ENCODE results near the gene SPIB. TPM values are rescaled to one million over a fixed set of nuclear protein-coding genes. Genes with fewer than 3 reads are reported as not detected.
A peak's percentile ranks its signal among the peaks of the same experiment; 100 is the strongest.

Gene SPIB
- total RNA-seq, 2 donors from 2014 or later, result not detected

- Histone ChIP-seq H3K27me3 (replicated peaks; ENCODE audit: insufficient read depth) (no peaks in the 10 kb centered on the region), H3K4me1 (replicated peaks) (no peaks in the 10 kb centered on the region), H3K9me3 (no peaks in the 10 kb centered on the region), H3K36me3 (no peaks in the 10 kb centered on the region), H3K27ac (no peak overlapping the region), H3K4me3 (no peak overlapping the region)
- TF ChIP-seq POLR2A (IDR thresholded peaks at IDR 0.05) (no peak), POLR2AphosphoS5 (IDR thresholded peaks at IDR 0.05) (no peak), CTCF (IDR thresholded peaks at IDR 0.05) (no peak)
- WGBS, result 77% methylated on average over 7 of the region's 7 CpGs
- no peak for DNase-seq (ENCODE audit: low spot score)
- intact Hi-C loops (cut with DNase I), result no loop called here
Observed at GRCh38 chr19:50425581-50425980, 6.8 kb downstream of the SPIB start.

GRCh38 chr19:50427318-50427925, 8.7 kb downstream of the SPIB start:
- no peak overlapping the region for H3K27ac ChIP-seq
- TF ChIP-seq CTCF (IDR thresholded peaks at IDR 0.05), result no peak
- TF ChIP-seq POLR2A (IDR thresholded peaks at IDR 0.05), result no peak
- TF ChIP-seq POLR2AphosphoS5 (IDR thresholded peaks at IDR 0.05), result no peak
- 80% methylated on average over 26 of the region's 26 CpGs for WGBS
- H3K4me3 ChIP-seq, result peak overlapping the region; percentile 13 to 22
- intact Hi-C loops (cut with DNase I), result no loop called here
- no peaks in the 10 kb centered on the region for H3K4me1 ChIP-seq (replicated peaks)
- no peaks in the 10 kb centered on the region for H3K27me3 ChIP-seq (replicated peaks; ENCODE audit: insufficient read depth)
- no peaks in the 10 kb centered on the region for H3K36me3 ChIP-seq
- no peak for DNase-seq (ENCODE audit: low spot score)
- no peaks in the 10 kb centered on the region for H3K9me3 ChIP-seq

- DNase-seq (ENCODE audit: low spot score), result peak; percentile 74
- intact Hi-C loops (cut with DNase I), result no loop called here
- Histone ChIP-seq H3K27me3 (replicated peaks; ENCODE audit: insufficient read depth) (no peaks in the 10 kb centered on the region), H3K36me3 (no peaks in the 10 kb centered on the region), H3K27ac (no peak overlapping the region), H3K4me1 (replicated peaks) (no peaks in the 10 kb centered on the region), H3K9me3 (no peaks in the 10 kb centered on the region), H3K4me3 (peak overlapping the region; percentile 13 to 22)
- TF ChIP-seq POLR2A (IDR thresholded peaks at IDR 0.05) (peak; percentile 67), CTCF (IDR thresholded peaks at IDR 0.05) (no peak), POLR2AphosphoS5 (IDR thresholded peaks at IDR 0.05) (peak; percentile 50)
- 12% methylated on average over 19 of the region's 38 CpGs for WGBS
Observed at GRCh38 chr19:50427997-50428425, 9.3 kb downstream of the SPIB start.

- TF ChIP-seq CTCF (IDR thresholded peaks at IDR 0.05), result no peak
- TF ChIP-seq POLR2A (IDR thresholded peaks at IDR 0.05), result no peak
- TF ChIP-seq POLR2AphosphoS5 (IDR thresholded peaks at IDR 0.05), result no peak
- no peaks in the 10 kb centered on the region for H3K36me3 ChIP-seq
- H3K27me3 ChIP-seq (replicated peaks; ENCODE audit: insufficient read depth), result no peaks in the 10 kb centered on the region
- H3K9me3 ChIP-seq, result no peaks in the 10 kb centered on the region
- no peak overlapping the region for H3K4me3 ChIP-seq
- intact Hi-C loops (cut with DNase I), result no loop called here
- DNase-seq (ENCODE audit: low spot score), result no peak
- no peak overlapping the region for H3K27ac ChIP-seq
- WGBS, result 92% methylated on average over 7 of the region's 7 CpGs
- H3K4me1 ChIP-seq (replicated peaks), result no peaks in the 10 kb centered on the region
Observed at GRCh38 chr19:50428772-50429463, 10.2 kb downstream of the SPIB start.

GRCh38 chr19:50430888-50431342, 12.2 kb downstream of the SPIB start:
- no peak for DNase-seq (ENCODE audit: low spot score)
- intact Hi-C loops (cut with DNase I), result no loop called here
- peak overlapping the region in 1 of 2 donors; percentile 66 for H3K4me3 ChIP-seq

More at GRCh38 chr19:50430888-50431342, 12.2 kb downstream of the SPIB start:
- no peaks in the 10 kb centered on the region for H3K9me3 ChIP-seq
- 51% methylated on average over 13 of the region's 13 CpGs for WGBS
- no peak overlapping the region for H3K27ac ChIP-seq
- H3K27me3 ChIP-seq (replicated peaks; ENCODE audit: insufficient read depth), result no peaks in the 10 kb centered on the region
- H3K4me1 ChIP-seq (replicated peaks), result no peaks in the 10 kb centered on the region
- no peak for TF ChIP-seq CTCF (IDR thresholded peaks at IDR 0.05)
- H3K36me3 ChIP-seq, result no peaks in the 10 kb centered on the region
